Breast epithelium (tissue), 3 donors: ENCODE measurements around the gene LCP2.

Experiments used
- POLR2A ChIP-seq: fragments of 450-650 bp; IDR thresholded peaks from one replicate; pipeline ENCODE4 v1.6.1; 2016; ENCODE audit warnings: antibody characterized with exemption, mild to moderate bottlenecking, moderate library complexity
- POLR2AphosphoS5 ChIP-seq, 3 donors: sonication (generic); formaldehyde crosslinking; IDR thresholded peaks; one replicate each; pipeline ENCODE4 v1.6.1; 2017; ENCODE audit warnings: antibody characterized with exemption in 3 of 3
- TF ChIP-seq, protein P1 (sequence below), 3 donors: fragments of 450-650 bp; IDR thresholded peaks; one replicate each; pipeline ENCODE4 v1.5.1; 2016 to 2017; ENCODE audit warnings: antibody characterized with exemption in 3 of 3, mild to moderate bottlenecking in 3 of 3, moderate library complexity in 3 of 3

DNA sequence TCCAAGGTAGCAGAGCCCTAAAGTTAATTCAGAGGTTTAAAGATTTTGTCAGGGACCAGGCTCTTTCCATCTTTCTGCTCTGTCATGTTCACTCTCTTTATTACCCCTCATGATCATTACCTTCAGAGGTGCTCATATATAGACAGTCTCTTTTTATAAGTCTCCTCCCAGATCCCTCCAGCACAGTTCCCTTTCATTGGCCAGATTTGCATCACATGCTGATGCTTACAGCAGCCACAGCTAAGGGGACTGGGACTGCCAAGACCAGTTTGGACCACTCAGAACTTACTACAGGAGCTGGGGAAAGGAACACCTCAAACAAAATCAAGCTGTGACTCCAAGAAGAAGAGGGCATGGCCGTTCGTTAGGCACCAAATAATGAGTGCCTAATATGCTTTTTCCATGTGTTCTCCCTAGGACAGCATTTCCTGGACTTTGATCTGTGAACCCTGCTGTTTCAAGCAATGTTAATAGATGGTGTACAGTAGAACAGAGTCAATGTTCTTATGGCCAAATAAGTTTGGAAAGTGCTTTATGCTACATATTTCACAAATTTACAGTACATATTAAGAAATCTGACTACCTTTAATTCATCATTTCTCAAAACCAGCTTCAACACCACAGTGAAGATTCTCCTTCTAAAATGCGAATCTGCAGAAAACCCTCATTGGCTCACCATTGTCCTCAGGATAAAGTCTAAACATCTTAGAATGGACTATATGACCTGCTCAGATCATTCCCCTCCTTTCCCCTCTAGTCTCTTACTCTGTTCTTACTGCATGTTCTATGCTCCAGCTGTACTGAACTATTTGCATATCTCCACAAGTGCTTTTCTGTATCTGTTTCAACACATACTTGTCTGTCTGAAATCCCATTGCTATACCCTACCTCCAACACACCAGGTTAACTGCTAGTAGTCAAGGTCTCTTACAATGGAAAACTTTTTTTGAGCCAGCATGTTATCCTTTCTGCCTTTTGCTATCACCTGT, 61.4 kb downstream of the LCP2 start:
- TF ChIP-seq, protein P1, sequence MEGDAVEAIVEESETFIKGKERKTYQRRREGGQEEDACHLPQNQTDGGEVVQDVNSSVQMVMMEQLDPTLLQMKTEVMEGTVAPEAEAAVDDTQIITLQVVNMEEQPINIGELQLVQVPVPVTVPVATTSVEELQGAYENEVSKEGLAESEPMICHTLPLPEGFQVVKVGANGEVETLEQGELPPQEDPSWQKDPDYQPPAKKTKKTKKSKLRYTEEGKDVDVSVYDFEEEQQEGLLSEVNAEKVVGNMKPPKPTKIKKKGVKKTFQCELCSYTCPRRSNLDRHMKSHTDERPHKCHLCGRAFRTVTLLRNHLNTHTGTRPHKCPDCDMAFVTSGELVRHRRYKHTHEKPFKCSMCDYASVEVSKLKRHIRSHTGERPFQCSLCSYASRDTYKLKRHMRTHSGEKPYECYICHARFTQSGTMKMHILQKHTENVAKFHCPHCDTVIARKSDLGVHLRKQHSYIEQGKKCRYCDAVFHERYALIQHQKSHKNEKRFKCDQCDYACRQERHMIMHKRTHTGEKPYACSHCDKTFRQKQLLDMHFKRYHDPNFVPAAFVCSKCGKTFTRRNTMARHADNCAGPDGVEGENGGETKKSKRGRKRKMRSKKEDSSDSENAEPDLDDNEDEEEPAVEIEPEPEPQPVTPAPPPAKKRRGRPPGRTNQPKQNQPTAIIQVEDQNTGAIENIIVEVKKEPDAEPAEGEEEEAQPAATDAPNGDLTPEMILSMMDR (IDR thresholded peaks at IDR 0.05) = no peak
- no peak for TF ChIP-seq POLR2AphosphoS5 (IDR thresholded peaks at IDR 0.05)
- no peak for TF ChIP-seq POLR2A
